HepG2 (cell line): Measurements from ENCODE around the gene ARHGAP33. TPM values are rescaled to one million over a fixed set of nuclear protein-coding genes. Genes with fewer than 3 reads are reported as not detected.

Experiments
- CCAR2 ChIP-seq: fragments of 200-400 bp; formaldehyde crosslinking; optimal IDR thresholded peaks from 2 replicates; pipeline ENCODE3; 2018; ENCODE audit warnings: low read depth, mild to moderate bottlenecking, low read length, moderate library complexity
- DNMT3B ChIP-seq: conservative IDR thresholded peaks from 2 replicates; pipeline ENCODE4 v1.6.1; 2016; ENCODE audit warnings: missing biosample characterization, control low read depth
- GTF2F1 ChIP-seq: fragments of 150-350 bp; IDR thresholded peaks from 2 replicates; pipeline ENCODE4 v1.6.1; 2014; ENCODE audit warnings: low read length
- MATR3 ChIP-seq: sonication (generic); formaldehyde crosslinking; IDR thresholded peaks from 2 replicates; pipeline ENCODE4 v1.4.0; 2020; ENCODE audit warnings: missing genetic modification reagents
- MEIS1 ChIP-seq: sonication (generic); formaldehyde crosslinking; IDR thresholded peaks from 2 replicates; pipeline ENCODE4 v1.9.0; 2021; ENCODE audit warnings: mild to moderate bottlenecking, missing genetic modification reagents, moderate library complexity, borderline replicate concordance
- MYNN ChIP-seq: sonication (generic); formaldehyde crosslinking; IDR thresholded peaks from 2 replicates; pipeline ENCODE4 v1.4.0; 2020; ENCODE audit warnings: mild to moderate bottlenecking, low read depth, missing genetic modification reagents
- NAIF1 ChIP-seq: sonication (generic); formaldehyde crosslinking; IDR thresholded peaks from 2 replicates; pipeline ENCODE4 v1.5.0; 2020; ENCODE audit warnings: mild to moderate bottlenecking, missing genetic modification reagents, borderline replicate concordance
- RARG ChIP-seq: sonication (generic); formaldehyde crosslinking; IDR thresholded peaks from 2 replicates; pipeline ENCODE4 v1.4.0; 2020; ENCODE audit warnings: low read depth, mild to moderate bottlenecking, missing genetic modification reagents
- RBAK ChIP-seq: sonication (generic); formaldehyde crosslinking; IDR thresholded peaks from 2 replicates; pipeline ENCODE4 v1.5.1; 2020; ENCODE audit warnings: mild to moderate bottlenecking, missing genetic modification reagents
- SMARCE1 ChIP-seq: fragments of 450-650 bp; IDR thresholded peaks from 2 replicates; pipeline ENCODE4 v1.6.1; 2017; ENCODE audit warnings: borderline replicate concordance
- SPEN ChIP-seq: sonication (generic); formaldehyde crosslinking; IDR thresholded peaks from 2 replicates; pipeline ENCODE4 v1.5.1; 2020; ENCODE audit warnings: low read depth, mild to moderate bottlenecking, missing genetic modification reagents
- SRF ChIP-seq: IDR thresholded peaks from 2 replicates; pipeline ENCODE4 v1.6.1; 2011; ENCODE audit warnings: mild to moderate bottlenecking, low read depth, low read length, moderate library complexity
- TOPORS ChIP-seq: sonication (generic); formaldehyde crosslinking; IDR thresholded peaks from 2 replicates; pipeline ENCODE4 v1.8.0; 2023; ENCODE audit warnings: mild to moderate bottlenecking, missing genetic modification reagents
- TRIM24 ChIP-seq: sonication (generic); formaldehyde crosslinking; IDR thresholded peaks from 2 replicates; pipeline ENCODE4 v1.8.0; 2022; ENCODE audit warnings: mild to moderate bottlenecking, missing genetic modification reagents
- ZNF121 ChIP-seq: sonication (generic); formaldehyde crosslinking; IDR thresholded peaks from 2 replicates; pipeline ENCODE4 v1.5.0; 2020; ENCODE audit warnings: mild to moderate bottlenecking, missing genetic modification reagents
- ZNF235 ChIP-seq: sonication (generic); formaldehyde crosslinking; IDR thresholded peaks from 2 replicates; pipeline ENCODE4 v1.8.1; 2023; ENCODE audit warnings: mild to moderate bottlenecking, missing genetic modification reagents, borderline replicate concordance
- ZNF614 ChIP-seq: IDR thresholded peaks from 2 replicates; pipeline ENCODE4 v1.6.1; 2018; ENCODE audit warnings: missing biosample characterization, missing genetic modification reagents, inconsistent platforms, borderline replicate concordance
- ZNF646 ChIP-seq: sonication (generic); formaldehyde crosslinking; IDR thresholded peaks from 2 replicates; pipeline ENCODE4 v1.9.0; 2021; ENCODE audit warnings: mild to moderate bottlenecking, missing genetic modification reagents
- ZNF704 ChIP-seq: sonication (generic); formaldehyde crosslinking; IDR thresholded peaks from 2 replicates; pipeline ENCODE4 v1.8.1; 2023; ENCODE audit warnings: mild to moderate bottlenecking, inconsistent platforms, moderate library complexity, missing genetic modification reagents, borderline replicate concordance
- polyA plus RNA-seq, 8 experiments: library from polyadenylated mRNA; depleted of rRNA in 3 of 8; stranded (reverse) in 7 of 8; unstranded in 1 of 8; fragments of >200 nt; fragmentation: Illumina TruSeq in 4 of 8; extraction: Trizol in 4 of 8; gene quantifications; 2 replicates each; pipeline versions ENCODE4 v1.2.1 to v1.2.3, GENCODE V29; 2011 to 2016; ENCODE audit warnings: low read depth in 4 of 8, missing spikeins in 1 of 8, mixed read lengths in 1 of 8; ENCODE audit not compliant: insufficient read depth in 1 of 8
- total RNA-seq, 5 experiments: library from RNA; depleted of rRNA; stranded (reverse); fragments of >200 nt; fragmentation: Illumina TruSeq; extraction: Trizol; gene quantifications; 2 replicates each; pipeline ENCODE4 v1.2.3, GENCODE V29; 2016; ENCODE audit warnings: low read depth in 1 of 5

Gene ARHGAP33
- total and polyA plus RNA-seq, 2 of the 13 experiments (the other 11 are each of a cell fraction or from before 2014, with no cell fraction given): 1.3 to 2.7 TPM

GRCh38 chr19:35740423-35741202 is 34.8 kb upstream of the ARHGAP33 start (continued):
- TF ChIP-seq MEIS1 (CRISPR knock-in tag): peak; percentile 29; the same call in 1 of the 2 replicates
- TF ChIP-seq ZNF704 (CRISPR knock-in tag): peak; percentile 37; the same call in 1 of the 2 replicates
- TF ChIP-seq TOPORS (CRISPR knock-in tag): no peak
- TF ChIP-seq RBAK (CRISPR knock-in tag): no peak
- TF ChIP-seq MATR3 (CRISPR knock-in tag): no peak
- no peak for TF ChIP-seq GTF2F1
- no peak; the same call in 1 of the 2 replicates for TF ChIP-seq ZNF614 (CRISPR knock-in tag)
- TF ChIP-seq ZNF235: no peak
- TF ChIP-seq DNMT3B (CRISPR knock-in tag): 0 out of 2 replicates have a peak, but pooled peaks have one; percentile 41
- TF ChIP-seq ZNF121 (CRISPR knock-in tag): peak; percentile 36
- TF ChIP-seq CCAR2: no peak
- TF ChIP-seq MYNN (CRISPR knock-in tag): no peak
- TF ChIP-seq SRF: no peak
- TF ChIP-seq TRIM24 (CRISPR knock-in tag): no peak
- no peak; the same call in 1 of the 2 replicates for TF ChIP-seq SPEN
- TF ChIP-seq SMARCE1: no peak
- TF ChIP-seq NAIF1 (CRISPR knock-in tag): 0 out of 2 replicates have a peak, but pooled peaks have one; percentile 63
- no peak for TF ChIP-seq ZNF646 (CRISPR knock-in tag)
- TF ChIP-seq RARG (CRISPR knock-in tag): no peak
